ENCODE data around the gene STX2.

- TF ChIP-seq CTCF (IDR thresholded peaks at IDR 0.05) (no peak), POLR2A (IDR thresholded peaks at IDR 0.05) (no peak)
These were observed 34.8 kb downstream of the STX2 start for GRCh38 chr12:130804216-130804615.

All from testis (tissue), 2 donors.